Suprapubic skin (tissue), 4 donors: Measurements from ENCODE around the gene PRICKLE1. TPM values are rescaled to one million over a fixed set of nuclear protein-coding genes. Genes with fewer than 3 reads are reported as not detected.

Experiments
- DNase-seq, 2 donors: peaks; one replicate each; pipeline ENCODE4 v3.0.0-alpha.2; 2019; ENCODE audit warnings: low spot score in 2 of 2
- H3K27ac ChIP-seq: fragments of 200-600 bp; sonication (generic); one replicate; pipeline ENCODE4 v1.5.1; 2019
- H3K27me3 ChIP-seq: fragments of 200-600 bp; sonication (generic); one replicate; pipeline ENCODE4 v1.5.1; 2019
- H3K36me3 ChIP-seq: fragments of 200-600 bp; sonication (generic); one replicate; pipeline ENCODE4 v1.5.1; 2019
- H3K4me1 ChIP-seq: fragments of 200-600 bp; sonication (generic); one replicate; pipeline ENCODE4 v1.5.1; 2019
- H3K4me3 ChIP-seq: fragments of 200-600 bp; sonication (generic); one replicate; pipeline ENCODE4 v1.5.1; 2019; ENCODE audit warnings: mild to moderate bottlenecking
- H3K9me3 ChIP-seq: fragments of 200-600 bp; sonication (generic); one replicate; pipeline ENCODE4 v1.5.1; 2019
- CTCF ChIP-seq, 2 donors: fragments of 200-600 bp in 1 of 2; fragments of 450-650 bp in 1 of 2; sonication (generic) in 1 of 2; IDR thresholded peaks; one replicate each; pipeline ENCODE4 v1.5.1; 2016 to 2019; ENCODE audit warnings: antibody characterized with exemption in 2 of 2, mild to moderate bottlenecking in 1 of 2, moderate library complexity in 1 of 2
- EP300 ChIP-seq: sonication (generic); formaldehyde crosslinking; IDR thresholded peaks from one replicate; pipeline ENCODE4 v1.6.1; 2017; ENCODE audit warnings: antibody characterized with exemption
- POLR2A ChIP-seq, 2 donors: fragments of 450-650 bp; IDR thresholded peaks; one replicate each; pipeline ENCODE4 v1.6.1; 2017; ENCODE audit warnings: antibody characterized with exemption in 2 of 2, mild to moderate bottlenecking in 2 of 2, moderate library complexity in 2 of 2
- POLR2AphosphoS5 ChIP-seq, 3 donors: sonication (generic); formaldehyde crosslinking; IDR thresholded peaks; one replicate each; pipeline ENCODE4 v1.6.1; 2017; ENCODE audit warnings: antibody characterized with exemption in 3 of 3
- WGBS: methylation state at CpG from one replicate; pipeline ENCODE4 v1.1.5; 2018; 5-methylcytosine and 5-hydroxymethylcytosine counted together
- total RNA-seq, 4 donors: library from RNA; depleted of rRNA; stranded (reverse); fragments of >200 nt; gene quantifications; one replicate each; pipeline ENCODE4 v1.1.0, GENCODE V29; 2016

PRICKLE1 gene
- total RNA-seq, 4 donors from 2014 or later, result 5.8 to 18.9 (median 6.9) TPM

DNA sequence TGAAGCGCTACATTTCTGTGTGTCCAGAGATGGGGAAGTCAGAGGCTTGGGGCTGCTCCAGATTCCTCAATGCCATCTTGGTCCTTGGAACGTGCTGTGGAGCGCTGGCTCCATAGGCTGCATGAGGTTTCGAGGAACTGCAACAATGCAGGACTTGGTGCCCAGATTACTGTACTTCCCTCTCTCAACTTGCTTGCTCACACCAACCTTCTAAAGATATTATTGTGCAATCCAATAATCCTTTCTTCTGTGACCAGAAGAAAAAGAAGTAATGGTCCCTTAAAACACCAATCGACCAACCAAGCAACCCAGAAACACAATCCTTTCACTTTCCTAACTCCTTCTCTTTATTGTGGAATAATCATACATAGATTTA is 3.7 kb downstream of the PRICKLE1 start:
- DNase-seq, result no peak
- 65% methylated on average over 5 of the region's 5 CpGs for WGBS
- Histone ChIP-seq H3K9me3 (no peaks in the 10 kb centered on the region), H3K27ac (no peak overlapping the region), H3K36me3 (no peaks in the 10 kb centered on the region), H3K4me1 (peaks cover 35% of the 10 kb centered on the region), H3K27me3 (no peaks in the 10 kb centered on the region), H3K4me3 (no peak overlapping the region)
- TF ChIP-seq POLR2A (IDR thresholded peaks at IDR 0.05) (no peak), POLR2AphosphoS5 (IDR thresholded peaks at IDR 0.05) (no peak), CTCF (IDR thresholded peaks at IDR 0.05) (no peak), EP300 (no peak)

DNA sequence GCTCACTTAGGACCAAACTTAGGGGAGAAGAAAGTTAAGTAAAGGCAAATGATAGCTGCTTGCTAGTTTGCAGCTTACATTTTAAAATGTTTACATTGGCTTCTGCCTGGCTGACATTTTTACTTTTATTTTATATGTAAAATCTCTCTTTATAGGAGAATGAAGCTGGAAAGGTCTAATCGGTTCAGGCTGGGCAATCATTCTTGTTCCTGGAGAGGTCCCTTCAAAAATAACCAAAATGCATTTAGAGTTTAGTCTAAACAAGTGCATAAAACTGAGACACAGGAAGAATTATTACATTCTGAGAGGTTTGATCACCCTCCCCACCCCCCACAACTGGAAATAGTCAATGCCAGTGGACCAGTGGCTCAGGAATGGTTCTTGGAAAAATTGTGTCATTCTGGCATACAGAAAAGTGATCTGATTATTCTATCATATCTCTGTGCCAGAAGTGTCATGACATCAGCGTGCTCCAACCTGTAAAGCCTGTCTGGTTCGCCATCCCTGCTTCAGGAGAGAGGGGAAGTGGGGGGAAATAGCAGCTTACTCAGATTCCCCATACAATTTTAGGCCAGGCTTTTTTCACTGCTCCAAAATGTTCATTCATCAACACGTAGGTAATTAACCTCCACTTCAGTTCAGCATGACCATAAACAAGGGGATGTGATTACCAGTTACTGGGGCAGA is 4.2 kb downstream of the PRICKLE1 start:
- H3K9me3 ChIP-seq, result no peaks in the 10 kb centered on the region
- H3K4me1 ChIP-seq, result peaks cover 30% of the 10 kb centered on the region
- no peak for DNase-seq
- no peak overlapping the region for H3K27ac ChIP-seq
- H3K4me3 ChIP-seq, result no peak overlapping the region
- no peak for TF ChIP-seq EP300
- no peak for TF ChIP-seq CTCF (IDR thresholded peaks at IDR 0.05)
- TF ChIP-seq POLR2A (IDR thresholded peaks at IDR 0.05), result no peak
- no peak for TF ChIP-seq POLR2AphosphoS5 (IDR thresholded peaks at IDR 0.05)
- no peaks in the 10 kb centered on the region for H3K27me3 ChIP-seq
- 29% methylated on average over 4 of the region's 4 CpGs for WGBS
- H3K36me3 ChIP-seq, result no peaks in the 10 kb centered on the region

- 14% methylated on average over 6 of the region's 6 CpGs for WGBS
- Histone ChIP-seq H3K4me3 (no peak overlapping the region), H3K9me3 (no peaks in the 10 kb centered on the region), H3K27me3 (no peaks in the 10 kb centered on the region), H3K4me1 (peaks cover 27% of the 10 kb centered on the region), H3K36me3 (no peaks in the 10 kb centered on the region), H3K27ac (no peak overlapping the region)
- DNase-seq, result no peak
- no peak for TF ChIP-seq POLR2A (IDR thresholded peaks at IDR 0.05)
- TF ChIP-seq POLR2AphosphoS5 (IDR thresholded peaks at IDR 0.05), result no peak
- no peak for TF ChIP-seq CTCF (IDR thresholded peaks at IDR 0.05)
- TF ChIP-seq EP300, result no peak
Measured at GRCh38 chr12:42584651-42585111, 4.9 kb downstream of the PRICKLE1 start.

DNA sequence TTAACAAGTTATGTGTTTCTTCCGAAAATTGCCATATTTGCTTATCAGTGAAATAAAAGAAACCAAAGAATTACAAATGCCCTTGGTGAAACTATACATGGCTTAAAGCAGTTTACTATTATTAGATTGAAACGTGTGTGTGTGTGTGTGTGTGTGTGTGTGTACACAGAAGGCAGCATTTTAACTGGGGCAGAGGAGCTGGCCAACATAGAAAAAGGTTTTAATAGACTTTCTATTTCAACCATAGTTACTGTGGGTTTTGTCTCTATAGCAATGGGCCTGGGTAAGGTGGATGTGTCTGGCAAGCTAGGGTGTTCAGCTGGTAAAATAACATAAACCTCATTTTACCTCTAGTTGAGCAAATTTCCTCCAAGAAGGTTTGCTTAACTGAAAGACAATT is 6.5 kb downstream of the PRICKLE1 start:
- H3K9me3 ChIP-seq, result no peaks in the 10 kb centered on the region
- 52% methylated on average over 2 of the region's 2 CpGs for WGBS
- no peak for DNase-seq
- no peaks in the 10 kb centered on the region for H3K27me3 ChIP-seq
- H3K4me1 ChIP-seq, result peaks cover 22% of the 10 kb centered on the region
- TF ChIP-seq CTCF (IDR thresholded peaks at IDR 0.05) (no peak), EP300 (no peak), POLR2AphosphoS5 (IDR thresholded peaks at IDR 0.05) (no peak), POLR2A (IDR thresholded peaks at IDR 0.05) (no peak)
- no peak overlapping the region for H3K4me3 ChIP-seq
- no peak overlapping the region for H3K27ac ChIP-seq
- no peaks in the 10 kb centered on the region for H3K36me3 ChIP-seq

GRCh38 chr12:42582498-42582897 is 7.0 kb downstream of the PRICKLE1 start:
- Histone ChIP-seq H3K4me1 (peaks cover 22% of the 10 kb centered on the region), H3K27ac (no peak overlapping the region), H3K36me3 (no peaks in the 10 kb centered on the region), H3K9me3 (no peaks in the 10 kb centered on the region), H3K4me3 (no peak overlapping the region), H3K27me3 (no peaks in the 10 kb centered on the region)
- no peak for DNase-seq
- WGBS, result 59% methylated on average over 5 of the region's 5 CpGs
- no peak for TF ChIP-seq CTCF (IDR thresholded peaks at IDR 0.05)
- no peak for TF ChIP-seq EP300
- no peak for TF ChIP-seq POLR2A (IDR thresholded peaks at IDR 0.05)
- no peak for TF ChIP-seq POLR2AphosphoS5 (IDR thresholded peaks at IDR 0.05)
